Psoas muscle (tissue), 8 donors: Measurements from ENCODE around the gene TRPM2. TPM values are rescaled to one million over a fixed set of nuclear protein-coding genes. Genes with fewer than 3 reads are reported as not detected.

ENCODE experiments used
- ATAC-seq, 4 donors: fragments of 200-7000 bp; cut with Tn5 transposase; one replicate each; pipeline ENCODE4 v1.9.1; 2020; ENCODE audit warnings: moderate library complexity in 3 of 4, mild to moderate bottlenecking in 2 of 4
- DNase-seq, 2 donors: peaks; one replicate each; pipeline ENCODE4 v3.0.0-alpha.2; 2020
- H3K27ac ChIP-seq: fragments of 200-600 bp; one replicate; pipeline ENCODE4 v1.8.0; 2022
- H3K27me3 ChIP-seq, 3 donors: fragments of 200-600 bp in 1 of 3; one replicate each; pipeline versions ENCODE4 v1.6.1 to v1.8.0; 2013 to 2022; ENCODE audit warnings: low read length in 2 of 3, mild to moderate bottlenecking in 2 of 3, moderate library complexity in 1 of 3; ENCODE audit not compliant: insufficient read depth in 3 of 3
- H3K36me3 ChIP-seq, 2 donors: fragments of 200-600 bp in 1 of 2; one replicate each; pipeline versions ENCODE4 v1.6.1 to v1.8.0; 2013 to 2022; ENCODE audit warnings: low read depth in 1 of 2, mild to moderate bottlenecking in 1 of 2, moderate library complexity in 1 of 2; ENCODE audit not compliant: insufficient read depth in 1 of 2
- H3K4me1 ChIP-seq: fragments of 200-600 bp; one replicate; pipeline ENCODE4 v1.8.0; 2022
- H3K4me3 ChIP-seq: fragments of 200-600 bp; one replicate; pipeline ENCODE4 v1.8.0; 2022; ENCODE audit warnings: mild to moderate bottlenecking
- H3K9me3 ChIP-seq: fragments of 200-600 bp; one replicate; pipeline ENCODE4 v1.8.0; 2022
- WGBS, 3 donors: extraction: QIAGEN DNeasy Blood & Tissue Kit; methylation state at CpG; one replicate each; pipeline versions ENCODE4 v1.1.6 to v1.1.7; 2013; 5-methylcytosine and 5-hydroxymethylcytosine counted together
- intact Hi-C, 2 donors: fragments of 100-400 bp; cut with DNase I; formaldehyde crosslinking; loops; one replicate each; pipeline versions ENCODE4 v1.11.0 to v1.14.2; 2022
- polyA plus RNA-seq, 3 donors: library from polyadenylated mRNA; stranded (reverse); fragments of 200-250 nt; gene quantifications; one replicate each; pipeline ENCODE4 v1.2.3, GENCODE V29; 2013
- total RNA-seq, 4 donors: library from RNA; stranded (reverse); fragmentation: NEBNext Ultra II Directional in 2 of 4; extraction: Animal tissue kit (Norgen Biotek cat#: 25700) in 2 of 4; gene quantifications; one replicate each; pipeline versions ENCODE4 v1.2.1 to v1.2.4, GENCODE V29; 2021 to 2023
- TF ChIP-seq, protein P1 (sequence below): fragments of 200-600 bp; IDR thresholded peaks from one replicate; pipeline ENCODE4 v1.8.0; 2022; ENCODE audit warnings: antibody characterized with exemption
- donor health status: healthy with polysubstance abuse.
- donor health status: DM: no; HTN: no; CAD: no; lungs with moderate emphysema.
- donor health status: Bipolar disorder and iron deficiency.
- donor health status: healthy.
- donor health status: DM: yes; HTN: yes; CAD: no.
- donor health status: DM: no; HTN: no; CAD: no.
- donor health status: DM: no; HTN: no; CAD: no.
- donor health status: DM: yes; HTN: yes; CAD: no.

TRPM2 gene
- total and polyA plus RNA-seq, 7 donors, result 0.08 to 1.7 (median 0.76) TPM

DNA sequence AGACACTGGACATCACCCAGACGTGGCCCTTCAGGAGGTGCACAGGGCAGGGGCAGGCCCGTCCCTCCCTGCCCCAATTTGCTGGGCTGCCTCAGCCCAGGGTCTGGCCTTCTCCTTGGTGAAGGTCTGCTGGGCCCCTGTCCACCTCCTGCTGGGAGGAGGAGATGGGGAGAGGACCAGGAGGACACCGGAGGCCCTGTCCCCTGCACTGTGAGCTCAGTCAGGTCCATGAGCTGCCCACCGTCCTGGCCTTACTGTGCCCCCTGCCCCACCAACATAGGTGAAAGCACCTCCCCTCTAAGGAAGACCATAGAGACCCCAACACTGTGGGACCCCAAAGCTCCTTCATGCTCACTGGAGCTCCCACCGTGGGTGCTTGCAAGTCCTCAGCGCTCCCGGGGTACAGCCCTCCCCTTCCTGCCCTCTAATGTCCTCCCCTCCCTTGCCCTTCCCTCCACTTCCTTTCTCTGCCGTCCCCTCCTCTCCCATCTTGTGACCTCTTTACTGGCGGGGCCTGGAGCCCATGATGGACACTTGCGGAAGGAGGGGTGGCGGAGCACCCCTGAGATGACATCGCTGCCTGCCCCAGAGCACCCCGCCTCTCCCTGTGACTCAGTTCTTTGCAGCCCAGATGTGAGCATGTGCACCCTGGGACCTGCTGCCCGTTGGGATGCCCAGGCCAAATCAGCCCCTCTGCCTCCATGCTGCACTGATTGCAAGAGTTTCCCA, 106.5 kb downstream of the TRPM2 start:
- intact Hi-C loops, result no loop called here
- Histone ChIP-seq H3K4me3 (no peak overlapping the region), H3K27me3 (peaks cover 0 to 48% (median 8%) of the 10 kb centered on the region in 3 donors), H3K4me1 (no peaks in the 10 kb centered on the region), H3K9me3 (no peaks in the 10 kb centered on the region), H3K36me3 (no peaks in the 10 kb centered on the region), H3K27ac (no peak overlapping the region)
- DNase-seq (no peak), ATAC-seq (no peak)
- TF ChIP-seq, protein P1, sequence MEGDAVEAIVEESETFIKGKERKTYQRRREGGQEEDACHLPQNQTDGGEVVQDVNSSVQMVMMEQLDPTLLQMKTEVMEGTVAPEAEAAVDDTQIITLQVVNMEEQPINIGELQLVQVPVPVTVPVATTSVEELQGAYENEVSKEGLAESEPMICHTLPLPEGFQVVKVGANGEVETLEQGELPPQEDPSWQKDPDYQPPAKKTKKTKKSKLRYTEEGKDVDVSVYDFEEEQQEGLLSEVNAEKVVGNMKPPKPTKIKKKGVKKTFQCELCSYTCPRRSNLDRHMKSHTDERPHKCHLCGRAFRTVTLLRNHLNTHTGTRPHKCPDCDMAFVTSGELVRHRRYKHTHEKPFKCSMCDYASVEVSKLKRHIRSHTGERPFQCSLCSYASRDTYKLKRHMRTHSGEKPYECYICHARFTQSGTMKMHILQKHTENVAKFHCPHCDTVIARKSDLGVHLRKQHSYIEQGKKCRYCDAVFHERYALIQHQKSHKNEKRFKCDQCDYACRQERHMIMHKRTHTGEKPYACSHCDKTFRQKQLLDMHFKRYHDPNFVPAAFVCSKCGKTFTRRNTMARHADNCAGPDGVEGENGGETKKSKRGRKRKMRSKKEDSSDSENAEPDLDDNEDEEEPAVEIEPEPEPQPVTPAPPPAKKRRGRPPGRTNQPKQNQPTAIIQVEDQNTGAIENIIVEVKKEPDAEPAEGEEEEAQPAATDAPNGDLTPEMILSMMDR, result no peak
- WGBS, 3 donors, result 88 to 93% (median 92%) methylated on average over 14 of the region's 14 CpGs

DNA sequence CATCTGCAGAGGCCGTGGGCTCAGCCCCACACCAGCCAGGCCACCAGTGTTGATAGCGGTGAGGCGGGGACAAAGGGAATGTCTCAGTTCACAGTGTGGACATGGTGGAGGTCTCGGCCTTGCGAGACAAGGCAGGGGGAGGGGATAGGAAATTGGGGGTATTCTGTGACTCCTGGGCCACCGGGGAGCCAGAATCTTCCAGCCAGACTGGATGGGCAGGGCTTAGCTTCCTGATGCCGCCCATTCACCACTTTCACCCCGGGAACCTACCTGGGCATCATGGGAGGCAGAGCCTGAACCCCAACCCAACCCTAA, 107.0 kb downstream of the TRPM2 start:
- ATAC-seq (no peak), DNase-seq (no peak)
- no peak overlapping the region for H3K4me3 ChIP-seq
- intact Hi-C loops, result no loop called here
- no peaks in the 10 kb centered on the region for H3K9me3 ChIP-seq
- WGBS, 3 donors, result 93 to 98% (median 93%) methylated on average over 8 of the region's 8 CpGs
- H3K4me1 ChIP-seq, result no peaks in the 10 kb centered on the region
- no peak overlapping the region for H3K27ac ChIP-seq
- TF ChIP-seq, protein P1, result no peak
- peaks cover 0 to 47% (median 6%) of the 10 kb centered on the region in 3 donors for H3K27me3 ChIP-seq
- H3K36me3 ChIP-seq, result no peaks in the 10 kb centered on the region

DNA sequence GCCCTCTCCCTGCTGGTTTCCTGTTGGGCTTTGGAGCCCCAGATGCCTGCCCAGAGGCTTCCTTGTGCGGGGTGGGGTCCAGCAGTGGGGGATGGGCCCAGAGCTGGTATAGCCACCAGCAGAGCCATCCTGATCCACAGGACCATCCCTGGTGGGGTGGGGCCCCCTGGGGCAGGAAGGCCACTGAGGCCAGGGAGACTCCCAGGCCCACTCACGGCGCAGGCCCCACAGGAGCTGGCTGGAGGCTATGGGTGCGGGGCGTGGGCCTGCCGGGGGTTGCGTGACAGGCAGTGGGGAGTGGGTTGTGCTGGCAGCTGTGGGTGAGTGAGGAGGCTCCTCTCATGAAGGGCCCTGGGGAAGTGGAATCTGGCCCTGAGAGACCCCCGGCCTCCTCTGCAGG, 107.6 kb downstream of the TRPM2 start:
- Histone ChIP-seq H3K4me1 (no peaks in the 10 kb centered on the region), H3K36me3 (no peaks in the 10 kb centered on the region), H3K27ac (no peak overlapping the region), H3K9me3 (no peaks in the 10 kb centered on the region), H3K4me3 (no peak overlapping the region), H3K27me3 (peaks cover 0 to 41% (median 5%) of the 10 kb centered on the region in 3 donors)
- 90 to 94% (median 91%) methylated on average over 7 to 8 of the region's 8 CpGs for WGBS, 3 donors
- DNase-seq (no peak), ATAC-seq (peak in 1 of 4 donors; percentile 10)
- TF ChIP-seq, protein P1, result no peak
- intact Hi-C loops, result no loop called here

DNA sequence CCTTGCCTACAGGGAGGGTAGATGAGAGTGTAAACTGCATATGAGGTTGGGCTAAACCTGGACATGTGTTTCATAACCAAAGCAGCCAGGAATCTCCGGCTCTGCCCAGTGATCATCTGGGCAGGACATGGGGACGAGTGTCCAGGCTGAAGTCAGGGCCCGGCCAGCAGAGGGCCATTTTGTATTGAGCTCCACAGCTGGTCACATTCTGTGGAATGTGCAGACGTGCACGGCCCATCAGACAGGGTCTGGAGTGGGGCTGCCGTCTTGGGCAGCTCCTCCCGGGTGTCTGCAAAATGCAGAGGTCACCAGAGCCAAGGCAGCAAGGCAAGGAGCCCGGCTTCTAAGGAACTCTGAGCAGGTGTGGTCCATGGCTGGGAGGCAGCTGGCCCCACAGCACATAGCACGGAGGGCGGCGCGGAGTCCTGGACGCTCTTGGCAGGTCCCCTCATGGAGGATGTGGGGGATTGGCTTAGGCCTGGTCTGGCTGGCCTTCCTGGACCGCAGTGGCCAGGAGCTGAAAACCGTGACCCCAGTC, 108.1 kb downstream of the TRPM2 start:
- DNase-seq (no peak), ATAC-seq (peak; percentile 60 to 72 (median 66))
- no peaks in the 10 kb centered on the region for H3K9me3 ChIP-seq
- H3K27me3 ChIP-seq, result peaks cover 0 to 41% (median 4%) of the 10 kb centered on the region in 3 donors
- intact Hi-C loops, result no loop called here
- H3K4me3 ChIP-seq, result no peak overlapping the region
- H3K27ac ChIP-seq, result no peak overlapping the region
- TF ChIP-seq, protein P1, result peak; percentile 29
- WGBS, 3 donors, result 10 to 29% (median 15%) methylated on average over 15 of the region's 15 CpGs
- no peaks in the 10 kb centered on the region for H3K4me1 ChIP-seq
- H3K36me3 ChIP-seq, result no peaks in the 10 kb centered on the region
